K562 (cell line): ENCODE data around the gene TBXAS1. TPM values are rescaled to one million over a fixed set of nuclear protein-coding genes. Genes with fewer than 3 reads are reported as not detected.

Experiments
- BCOR ChIP-seq: fragments of 450-650 bp; IDR thresholded peaks from 2 replicates; pipeline ENCODE4 v1.6.1; 2016
- CBX5 ChIP-seq: IDR thresholded peaks from 2 replicates; pipeline ENCODE4 v1.6.1; 2014; ENCODE audit warnings: low read depth, borderline replicate concordance
- DPF2 ChIP-seq: fragments of 450-650 bp; IDR thresholded peaks from 2 replicates; pipeline ENCODE4 v1.6.1; 2016
- HMBOX1 ChIP-seq: sonication (generic); IDR thresholded peaks from 2 replicates; pipeline ENCODE4 v1.6.1; 2016
- IRF9 ChIP-seq: fragments of 450-650 bp; IDR thresholded peaks from 2 replicates; pipeline ENCODE4 v1.6.1; 2016; ENCODE audit warnings: missing biosample characterization, missing genetic modification characterization
- JUND ChIP-seq, 2 experiments: IDR thresholded peaks; 2 replicates in 1 of 2; 3 replicates in 1 of 2; pipeline ENCODE4 v1.6.1; 2011; ENCODE audit warnings: borderline replicate concordance in 2 of 2, low read depth in 2 of 2, low read length in 2 of 2, improper control_type of control experiment in 1 of 2, missing biosample characterization in 1 of 2, missing genetic modification characterization in 1 of 2, missing genetic modification reagents in 1 of 2
- KDM4B ChIP-seq, 2 experiments: fragments of 450-650 bp in 1 of 2; sonication (generic) in 1 of 2; IDR thresholded peaks; 2 replicates each; pipeline ENCODE4 v1.6.1; 2016 to 2017; ENCODE audit warnings: borderline replicate concordance in 2 of 2, antibody characterized with exemption in 1 of 2, low read depth in 1 of 2, mild to moderate bottlenecking in 1 of 2
- LARP7 ChIP-seq: fragments of 450-650 bp; IDR thresholded peaks from 2 replicates; pipeline ENCODE4 v1.6.1; 2016
- POLR2B ChIP-seq: fragments of 450-650 bp; IDR thresholded peaks from 2 replicates; pipeline ENCODE4 v1.6.1; 2018; ENCODE audit warnings: low read depth; ENCODE audit not compliant: partially characterized antibody
- SNRNP70 ChIP-seq: fragments of 200-400 bp; formaldehyde crosslinking; optimal IDR thresholded peaks from 2 replicates; pipeline ENCODE3; 2017; ENCODE audit warnings: low read depth, low read length
- SOX6 ChIP-seq: fragments of 450-650 bp; IDR thresholded peaks from 2 replicates; pipeline ENCODE4 v1.6.1; 2014; ENCODE audit warnings: mild to moderate bottlenecking
- SRF ChIP-seq, 2 experiments: fragments of 250-450, 450-650 bp in 1 of 2; sonication (Bioruptor Pico) in 1 of 2; sonication (generic) in 1 of 2; formaldehyde crosslinking; IDR thresholded peaks; 2 replicates each; pipeline versions ENCODE4 v1.5.0 to v1.5.1; 2020 to 2022; ENCODE audit warnings: mild to moderate bottlenecking in 1 of 2, missing genetic modification reagents in 1 of 2
- SUPT5H ChIP-seq: fragments of 450-650 bp; IDR thresholded peaks from 2 replicates; pipeline ENCODE4 v1.6.1; 2016
- TCF15 ChIP-seq: fragments of 250-450 bp; sonication (Bioruptor Pico); IDR thresholded peaks from 2 replicates; pipeline ENCODE4 v1.8.0; 2022; ENCODE audit warnings: moderate library complexity, mild to moderate bottlenecking, inconsistent platforms
- ZBED1 ChIP-seq: IDR thresholded peaks from 2 replicates; pipeline ENCODE4 v1.6.1; 2014
- ZNF324 ChIP-seq: fragments of 250-450 bp; sonication (Bioruptor Pico); IDR thresholded peaks from 2 replicates; pipeline ENCODE4 v1.4.0; 2020; ENCODE audit warnings: mild to moderate bottlenecking
- polyA plus RNA-seq, 8 experiments: library from polyadenylated mRNA; depleted of rRNA in 4 of 8; stranded (reverse) in 5 of 8; unstranded in 3 of 8; fragments of >200 nt; fragmentation: Nextera tagmentation in 2 of 8; fragmentation: Illumina TruSeq in 1 of 8; extraction: Ambion mirVana in 2 of 8; extraction: Trizol in 1 of 8; gene quantifications; 2 replicates each; pipeline versions ENCODE4 v1.2.1 to v1.2.3, GENCODE V29; 2011 to 2014; ENCODE audit warnings: inconsistent platforms in 1 of 8, missing spikeins in 1 of 8
- total RNA-seq, 7 experiments: library from RNA; depleted of rRNA in 6 of 7; stranded (reverse); fragments of >200 nt in 6 of 7; fragmentation: Illumina TruSeq in 2 of 7; extraction: Trizol in 2 of 7; gene quantifications; 2 replicates each; pipeline versions ENCODE4 v1.2.1 to v1.2.3, GENCODE V29; 2011 to 2021; ENCODE audit warnings: low replicate concordance in 1 of 7
- TF ChIP-seq, protein P1 (sequence below): fragments of 250-450 bp; sonication (Bioruptor Pico); IDR thresholded peaks from 2 replicates; pipeline ENCODE4 v1.4.0; 2020; ENCODE audit warnings: mild to moderate bottlenecking, moderate library complexity, borderline replicate concordance
- TF ChIP-seq, protein P2 (sequence below), 2 experiments: fragments of 450-650 bp; IDR thresholded peaks; 2 replicates each; pipeline ENCODE4 v1.6.1; 2018; ENCODE audit warnings: mild to moderate bottlenecking in 2 of 2, low read depth in 1 of 2; ENCODE audit not compliant: partially characterized antibody in 2 of 2

Gene TBXAS1
- total and polyA plus RNA-seq, 9 of the 15 experiments (the other 6 are each of a cell fraction or from before 2014, with no cell fraction given): 1.1 to 8.3 (median 1.9) TPM

DNA sequence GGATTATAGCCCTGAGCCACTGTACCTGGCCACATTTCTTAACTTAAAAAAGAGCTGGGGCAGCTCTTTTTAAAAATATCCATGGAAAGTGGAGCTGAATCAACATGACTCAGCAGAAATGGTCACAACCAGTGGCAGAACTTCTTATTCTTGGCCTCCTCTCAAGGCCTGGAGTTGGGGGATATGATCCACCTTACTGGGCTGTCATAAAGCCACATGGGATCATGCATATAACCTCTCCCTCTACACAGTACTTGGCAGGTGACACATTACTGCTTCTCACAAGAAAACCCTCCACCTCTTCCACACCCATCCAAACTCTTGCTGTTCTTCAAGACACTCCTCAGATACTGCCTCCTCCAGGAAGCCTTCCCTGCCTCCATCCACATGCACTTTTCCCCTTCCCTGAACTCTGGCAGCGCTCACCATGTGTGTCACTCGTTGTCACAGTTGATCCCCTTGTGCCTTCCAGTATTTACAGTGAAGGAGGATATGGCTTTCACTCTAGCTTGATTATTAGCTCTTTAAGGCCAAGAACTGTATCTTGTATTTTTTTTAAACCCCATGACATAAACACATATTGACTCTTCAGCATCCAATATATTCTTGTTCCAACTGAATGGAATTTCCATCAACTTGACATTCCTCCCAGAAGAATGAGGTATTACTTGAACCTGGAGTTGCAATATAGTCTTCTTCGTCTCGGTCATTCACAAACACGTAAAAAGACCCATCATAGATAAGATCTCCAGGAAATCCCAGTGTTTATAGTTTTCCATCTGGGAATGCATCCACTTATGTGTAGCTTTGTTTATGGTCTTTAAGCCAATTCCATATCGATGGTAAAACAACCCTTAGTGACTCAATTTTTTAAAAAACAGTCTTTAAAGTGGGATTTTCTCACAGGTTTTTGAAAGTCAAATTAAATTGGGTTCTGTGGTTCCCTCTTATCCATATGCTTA, 85.5 kb downstream of the TBXAS1 start (continued):
- TF ChIP-seq SRF (CRISPR knock-in tag; IDR thresholded peaks at IDR 0.05) (no peak), CBX5 (0 out of 2 replicates have a peak, but pooled peaks have one; percentile 3), SNRNP70 (no peak), POLR2B (no peak), ZBED1 (no peak), HMBOX1 (no peak), LARP7 (no peak), ZNF324 (CRISPR knock-in tag) (no peak), SUPT5H (peak; percentile 17; the same call in 1 of the 2 replicates), SOX6 (no peak), DPF2 (peak; percentile 71), IRF9 (tag) (peak; percentile 69; the same call in 1 of the 2 replicates), KDM4B (IDR thresholded peaks at IDR 0.05; ENCODE audit: borderline replicate concordance in 2 of 2, low read depth in 1 of 2) (no peak), TCF15 (CRISPR knock-in tag) (no peak), BCOR (peak; percentile 100), JUND (IDR thresholded peaks at IDR 0.05; ENCODE audit: borderline replicate concordance, low read depth, low read length) (no peak), JUND (tag; IDR thresholded peaks at IDR 0.05; ENCODE audit: borderline replicate concordance, low read depth, low read length) (peak; percentile 66; the same call in 1 of the 3 replicates)
- TF ChIP-seq, protein P1, sequence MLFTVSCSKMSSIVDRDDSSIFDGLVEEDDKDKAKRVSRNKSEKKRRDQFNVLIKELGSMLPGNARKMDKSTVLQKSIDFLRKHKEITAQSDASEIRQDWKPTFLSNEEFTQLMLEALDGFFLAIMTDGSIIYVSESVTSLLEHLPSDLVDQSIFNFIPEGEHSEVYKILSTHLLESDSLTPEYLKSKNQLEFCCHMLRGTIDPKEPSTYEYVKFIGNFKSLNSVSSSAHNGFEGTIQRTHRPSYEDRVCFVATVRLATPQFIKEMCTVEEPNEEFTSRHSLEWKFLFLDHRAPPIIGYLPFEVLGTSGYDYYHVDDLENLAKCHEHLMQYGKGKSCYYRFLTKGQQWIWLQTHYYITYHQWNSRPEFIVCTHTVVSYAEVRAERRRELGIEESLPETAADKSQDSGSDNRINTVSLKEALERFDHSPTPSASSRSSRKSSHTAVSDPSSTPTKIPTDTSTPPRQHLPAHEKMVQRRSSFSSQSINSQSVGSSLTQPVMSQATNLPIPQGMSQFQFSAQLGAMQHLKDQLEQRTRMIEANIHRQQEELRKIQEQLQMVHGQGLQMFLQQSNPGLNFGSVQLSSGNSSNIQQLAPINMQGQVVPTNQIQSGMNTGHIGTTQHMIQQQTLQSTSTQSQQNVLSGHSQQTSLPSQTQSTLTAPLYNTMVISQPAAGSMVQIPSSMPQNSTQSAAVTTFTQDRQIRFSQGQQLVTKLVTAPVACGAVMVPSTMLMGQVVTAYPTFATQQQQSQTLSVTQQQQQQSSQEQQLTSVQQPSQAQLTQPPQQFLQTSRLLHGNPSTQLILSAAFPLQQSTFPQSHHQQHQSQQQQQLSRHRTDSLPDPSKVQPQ (CRISPR knock-in tag): no peak
- TF ChIP-seq, protein P2, sequence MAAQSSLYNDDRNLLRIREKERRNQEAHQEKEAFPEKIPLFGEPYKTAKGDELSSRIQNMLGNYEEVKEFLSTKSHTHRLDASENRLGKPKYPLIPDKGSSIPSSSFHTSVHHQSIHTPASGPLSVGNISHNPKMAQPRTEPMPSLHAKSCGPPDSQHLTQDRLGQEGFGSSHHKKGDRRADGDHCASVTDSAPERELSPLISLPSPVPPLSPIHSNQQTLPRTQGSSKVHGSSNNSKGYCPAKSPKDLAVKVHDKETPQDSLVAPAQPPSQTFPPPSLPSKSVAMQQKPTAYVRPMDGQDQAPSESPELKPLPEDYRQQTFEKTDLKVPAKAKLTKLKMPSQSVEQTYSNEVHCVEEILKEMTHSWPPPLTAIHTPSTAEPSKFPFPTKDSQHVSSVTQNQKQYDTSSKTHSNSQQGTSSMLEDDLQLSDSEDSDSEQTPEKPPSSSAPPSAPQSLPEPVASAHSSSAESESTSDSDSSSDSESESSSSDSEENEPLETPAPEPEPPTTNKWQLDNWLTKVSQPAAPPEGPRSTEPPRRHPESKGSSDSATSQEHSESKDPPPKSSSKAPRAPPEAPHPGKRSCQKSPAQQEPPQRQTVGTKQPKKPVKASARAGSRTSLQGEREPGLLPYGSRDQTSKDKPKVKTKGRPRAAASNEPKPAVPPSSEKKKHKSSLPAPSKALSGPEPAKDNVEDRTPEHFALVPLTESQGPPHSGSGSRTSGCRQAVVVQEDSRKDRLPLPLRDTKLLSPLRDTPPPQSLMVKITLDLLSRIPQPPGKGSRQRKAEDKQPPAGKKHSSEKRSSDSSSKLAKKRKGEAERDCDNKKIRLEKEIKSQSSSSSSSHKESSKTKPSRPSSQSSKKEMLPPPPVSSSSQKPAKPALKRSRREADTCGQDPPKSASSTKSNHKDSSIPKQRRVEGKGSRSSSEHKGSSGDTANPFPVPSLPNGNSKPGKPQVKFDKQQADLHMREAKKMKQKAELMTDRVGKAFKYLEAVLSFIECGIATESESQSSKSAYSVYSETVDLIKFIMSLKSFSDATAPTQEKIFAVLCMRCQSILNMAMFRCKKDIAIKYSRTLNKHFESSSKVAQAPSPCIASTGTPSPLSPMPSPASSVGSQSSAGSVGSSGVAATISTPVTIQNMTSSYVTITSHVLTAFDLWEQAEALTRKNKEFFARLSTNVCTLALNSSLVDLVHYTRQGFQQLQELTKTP (IDR thresholded peaks at IDR 0.05; ENCODE audit: low read depth in 1 of 2, partially characterized antibody in 2 of 2): no peak
